Activated gamma-delta T cell (primary cell): Measurements from ENCODE around the gene SLC38A1.
"Not testable (repeated sequence)": the region's sequence is repeated elsewhere in the genome, so short reads cannot be mapped to it uniquely, and the experiment has no call there.

Experiments used
- DNase-seq: peaks from one replicate; lab custom pipeline; 2025; lab: John Stamatoyannopoulos, UW

Gene SLC38A1

GRCh38 chr12:46165191-46165590 lies 103.7 kb downstream of the SLC38A1 start:
- DNase-seq, result no peak

GRCh38 chr12:46164186-46164761 lies 104.6 kb downstream of the SLC38A1 start:
- no peak for DNase-seq

- DNase-seq, result not testable (repeated sequence)
These were observed 106.2 kb downstream of the SLC38A1 start for GRCh38 chr12:46162549-46163076.

- no peak for DNase-seq
These were observed 107.7 kb downstream of the SLC38A1 start for GRCh38 chr12:46160981-46161690.

- no peak for DNase-seq
These were observed 108.5 kb downstream of the SLC38A1 start for GRCh38 chr12:46160101-46160980.

GRCh38 chr12:46159309-46159901 lies 109.4 kb downstream of the SLC38A1 start:
- DNase-seq, result no peak

- no peak for DNase-seq
These were observed 110.3 kb downstream of the SLC38A1 start for GRCh38 chr12:46158501-46158900.

GRCh38 chr12:46154221-46154985 lies 114.4 kb downstream of the SLC38A1 start:
- no peak for DNase-seq

GRCh38 chr12:46153268-46153872 lies 115.5 kb downstream of the SLC38A1 start:
- DNase-seq, result no peak

- DNase-seq, result no peak
These were observed 116.4 kb downstream of the SLC38A1 start for GRCh38 chr12:46152456-46152855.

GRCh38 chr12:46150735-46151134 lies 118.1 kb downstream of the SLC38A1 start:
- no peak for DNase-seq

- no peak for DNase-seq
These were observed 118.9 kb downstream of the SLC38A1 start for GRCh38 chr12:46149905-46150304.

- DNase-seq, result no peak
These were observed 119.8 kb downstream of the SLC38A1 start for GRCh38 chr12:46149079-46149464.

GRCh38 chr12:46148327-46149078 lies 120.3 kb downstream of the SLC38A1 start:
- no peak for DNase-seq

GRCh38 chr12:46147144-46147543 lies 121.7 kb downstream of the SLC38A1 start:
- DNase-seq, result no peak

GRCh38 chr12:46145881-46146280 lies 123.0 kb downstream of the SLC38A1 start:
- DNase-seq, result no peak

GRCh38 chr12:46144433-46144832 lies 124.4 kb downstream of the SLC38A1 start:
- DNase-seq, result no peak

- no peak for DNase-seq
These were observed 132.6 kb downstream of the SLC38A1 start for GRCh38 chr12:46136249-46136648.

GRCh38 chr12:46135750-46136149 lies 133.1 kb downstream of the SLC38A1 start:
- no peak for DNase-seq

- no peak for DNase-seq
These were observed 134.0 kb downstream of the SLC38A1 start for GRCh38 chr12:46134852-46135251.
